Measurements from ENCODE around the gene NAT16.

Gene NAT16

DNA sequence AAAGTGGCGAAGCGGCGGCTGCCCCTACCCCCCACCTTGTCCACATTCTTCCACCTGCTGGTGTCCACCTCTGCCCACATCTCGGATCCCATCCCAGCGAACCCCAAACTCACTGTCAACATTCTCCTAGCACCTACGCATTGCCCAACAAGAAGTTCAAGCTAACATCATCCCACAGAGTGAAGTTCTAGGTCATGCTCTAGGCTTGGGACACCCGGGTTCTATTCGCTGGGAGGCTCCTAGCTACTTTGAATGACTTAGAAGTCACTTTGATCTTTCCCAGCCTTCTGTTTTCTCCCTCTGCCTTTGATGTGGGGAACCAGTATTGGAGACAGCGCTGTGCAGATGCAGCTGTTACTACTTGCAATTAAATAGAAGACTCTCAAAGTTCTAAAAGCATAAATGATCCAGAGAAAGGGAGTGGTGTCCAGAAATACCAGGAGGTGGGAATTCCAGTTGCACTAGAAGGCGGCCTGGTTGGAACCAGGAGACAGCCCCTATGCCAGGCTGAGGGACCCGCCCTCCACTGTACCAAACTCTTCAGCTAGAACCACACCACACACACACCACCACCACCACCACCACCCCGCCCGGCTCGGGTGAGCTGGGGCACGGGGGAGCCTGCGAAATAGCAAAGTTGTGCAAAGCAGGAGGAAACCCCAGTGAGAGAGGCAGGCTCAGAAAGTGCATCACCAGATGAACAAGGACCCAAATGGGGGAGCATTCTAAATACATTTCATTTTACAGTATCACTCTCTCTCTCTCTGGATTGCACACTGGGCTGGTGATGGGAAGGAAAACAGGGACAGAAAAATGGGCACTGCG lies 9.3 kb downstream of the NAT16 start:
- no peak for DNase-seq

DNA sequence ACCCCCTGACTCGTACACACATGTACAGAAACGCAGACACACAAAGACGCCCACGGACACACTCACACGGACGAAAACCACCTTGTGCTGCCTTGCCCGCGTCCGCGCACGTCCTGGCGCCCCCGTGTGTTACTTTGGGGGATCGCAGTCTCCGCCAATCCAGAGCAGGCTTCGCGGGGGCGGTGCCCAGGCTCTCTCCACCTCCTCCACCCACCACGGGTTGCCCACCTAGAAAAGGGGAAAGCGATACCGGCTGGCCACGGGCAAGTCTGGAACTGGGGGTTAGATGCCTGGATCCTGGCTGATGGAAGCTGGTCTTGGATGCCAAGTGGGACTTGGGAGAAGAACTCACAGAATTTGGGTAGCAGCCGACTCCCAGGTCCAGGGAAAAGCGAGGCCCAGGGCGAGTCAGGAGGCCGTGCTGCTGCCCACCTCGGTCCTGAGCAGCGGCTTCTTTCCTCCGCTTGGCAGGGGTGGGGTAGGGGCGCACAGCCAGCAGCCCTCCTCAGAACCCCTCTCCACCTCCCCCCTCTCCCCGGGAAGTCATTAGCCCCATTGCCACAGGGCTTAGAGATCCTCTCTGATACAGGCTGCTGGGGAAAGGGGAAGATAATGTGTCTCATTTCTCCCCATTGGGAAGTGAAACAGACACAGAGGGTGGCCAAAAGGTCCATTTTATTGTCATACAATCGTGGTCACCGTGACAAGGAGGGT lies 10.1 kb downstream of the NAT16 start:
- peak; percentile 85 for DNase-seq

DNA sequence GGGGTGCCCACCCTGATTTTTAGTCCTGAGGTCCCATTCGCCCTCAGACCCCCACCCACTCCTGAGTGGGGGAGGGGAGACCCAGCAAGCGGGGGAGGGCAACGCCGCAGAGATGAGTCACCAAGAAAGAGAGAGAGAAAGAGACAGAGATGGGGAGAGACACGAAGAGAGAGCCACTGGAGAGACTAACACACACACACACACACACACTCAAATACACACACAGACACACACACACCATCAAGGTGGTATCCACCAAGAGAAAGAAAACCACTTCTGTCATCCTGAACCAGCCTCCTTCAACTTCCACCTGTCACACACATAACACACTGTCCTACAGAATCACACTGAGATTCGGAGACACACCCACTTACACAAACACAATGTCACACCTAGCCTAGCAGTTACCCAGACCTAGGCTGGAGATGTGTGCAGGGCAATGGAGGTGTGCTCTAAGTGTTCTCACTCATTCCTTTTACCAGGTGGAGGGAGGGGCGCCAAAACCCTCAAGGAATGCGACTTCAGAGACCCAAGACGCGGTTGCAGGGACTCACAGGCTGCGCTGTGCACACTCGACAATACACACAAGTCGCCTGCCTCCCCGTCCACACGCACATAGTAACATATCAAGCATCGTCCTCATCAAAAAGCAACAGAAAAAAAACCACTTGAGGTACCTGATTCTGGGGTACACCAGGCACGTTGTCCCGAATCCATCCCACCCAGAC lies 10.8 kb downstream of the NAT16 start:
- DNase-seq = no peak

DNA sequence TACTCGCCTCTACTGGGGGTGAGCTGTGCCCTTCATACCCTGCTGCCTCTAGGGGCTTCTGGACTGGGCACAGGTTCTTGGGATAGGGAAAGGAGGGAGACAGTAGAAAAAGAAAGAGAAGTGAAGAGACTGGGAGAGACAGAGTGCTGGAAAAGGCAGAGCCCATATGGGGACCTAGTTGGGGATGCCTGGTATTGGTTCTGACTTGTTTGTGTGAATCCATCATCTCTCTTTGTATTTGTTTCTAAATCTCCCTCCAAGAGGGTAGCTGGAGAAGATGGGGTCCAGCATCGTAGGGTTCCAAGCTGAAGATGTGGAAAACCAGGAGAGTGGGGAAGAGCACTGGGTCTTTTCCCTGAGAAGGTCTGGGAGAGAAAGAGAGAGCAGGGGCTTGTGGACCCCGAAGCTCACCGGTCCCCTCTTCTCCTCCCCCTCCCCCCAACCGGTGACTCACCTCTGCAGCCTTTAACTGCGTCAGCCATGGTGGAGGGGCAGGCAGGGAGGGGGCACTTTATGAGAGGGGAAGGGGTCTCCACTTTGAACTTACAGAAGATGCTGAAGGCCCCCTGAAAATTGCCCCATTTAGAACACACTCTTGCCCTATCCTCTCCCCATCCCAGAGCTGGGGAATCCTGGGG lies 11.6 kb downstream of the NAT16 start:
- no peak for DNase-seq

DNA sequence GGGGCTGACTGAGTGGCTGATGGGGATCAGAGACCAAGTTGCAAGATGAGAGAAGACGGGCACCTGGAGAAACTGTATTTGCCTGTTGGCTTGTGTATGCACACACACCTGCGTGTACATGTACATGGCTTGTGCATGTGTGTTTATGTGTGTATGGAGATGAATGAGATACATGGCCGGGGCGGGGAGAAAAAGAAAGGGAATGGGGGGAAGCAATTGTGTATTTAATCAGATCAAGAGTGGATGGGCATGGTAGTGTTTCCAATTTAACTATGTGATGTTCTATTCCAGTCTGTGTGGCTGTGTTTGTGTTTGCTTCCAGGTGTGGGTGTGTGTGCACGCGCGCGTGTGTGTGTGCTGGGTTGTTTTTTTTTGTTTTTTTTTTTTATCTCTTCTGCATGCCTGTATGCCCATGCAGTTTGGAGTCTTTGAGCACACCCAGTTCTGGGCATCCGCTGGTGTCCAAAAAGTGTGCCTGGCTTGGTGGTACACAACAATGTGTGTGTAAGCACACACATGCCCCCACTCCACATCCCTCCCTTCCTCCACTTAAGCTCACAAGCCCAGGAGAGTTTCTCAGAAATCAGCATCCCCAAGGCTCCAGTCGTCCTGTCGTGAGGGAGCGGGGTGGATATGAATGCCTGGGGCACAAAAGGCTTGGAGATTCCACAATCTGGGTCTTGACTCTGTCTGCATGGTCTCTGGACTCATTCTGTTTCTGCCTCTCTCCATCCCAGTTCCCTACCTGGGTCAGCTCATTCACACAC lies 12.3 kb downstream of the NAT16 start:
- peak; percentile 72 for DNase-seq

- peak; percentile 92 for DNase-seq
Measured at GRCh38 chr7:101166909-101167644, 13.0 kb downstream of the NAT16 start.

GRCh38 chr7:101166648-101166908 lies 13.5 kb downstream of the NAT16 start:
- DNase-seq = no peak

DNA sequence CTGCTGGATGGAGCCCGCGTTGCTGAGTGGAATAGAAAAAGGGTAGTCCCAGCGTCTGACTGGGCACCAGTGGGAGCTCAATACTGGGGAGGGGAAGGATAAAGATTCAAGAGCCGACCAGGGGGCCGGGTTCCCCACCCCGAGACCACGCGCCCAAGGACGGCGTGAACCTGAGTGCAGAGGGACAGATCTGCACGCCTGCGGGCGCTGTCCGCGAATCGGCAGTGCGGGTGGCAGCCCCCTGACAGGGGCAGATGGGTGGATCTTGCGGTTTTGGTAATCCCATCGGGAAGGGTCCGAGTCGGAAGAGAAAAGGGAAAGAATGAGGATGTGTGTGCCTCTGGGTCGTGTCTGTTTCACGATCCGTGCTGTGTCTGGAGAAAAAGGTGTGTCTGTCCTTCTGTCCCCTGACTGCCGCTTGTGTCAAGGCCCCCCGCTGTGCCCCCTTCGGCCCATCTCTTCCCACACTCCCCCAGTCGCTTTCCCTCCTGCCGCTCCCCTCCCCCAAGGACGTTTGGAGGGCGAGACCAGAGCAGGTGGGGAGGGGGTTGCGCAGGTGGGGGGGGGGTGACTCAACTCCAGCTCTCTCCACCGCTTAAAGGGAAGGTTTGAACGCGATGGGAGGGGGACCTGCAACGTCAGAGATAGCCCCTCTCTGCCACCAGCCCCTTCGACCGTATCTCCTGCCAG lies 14.0 kb downstream of the NAT16 start:
- peak; percentile 76 for DNase-seq

DNA sequence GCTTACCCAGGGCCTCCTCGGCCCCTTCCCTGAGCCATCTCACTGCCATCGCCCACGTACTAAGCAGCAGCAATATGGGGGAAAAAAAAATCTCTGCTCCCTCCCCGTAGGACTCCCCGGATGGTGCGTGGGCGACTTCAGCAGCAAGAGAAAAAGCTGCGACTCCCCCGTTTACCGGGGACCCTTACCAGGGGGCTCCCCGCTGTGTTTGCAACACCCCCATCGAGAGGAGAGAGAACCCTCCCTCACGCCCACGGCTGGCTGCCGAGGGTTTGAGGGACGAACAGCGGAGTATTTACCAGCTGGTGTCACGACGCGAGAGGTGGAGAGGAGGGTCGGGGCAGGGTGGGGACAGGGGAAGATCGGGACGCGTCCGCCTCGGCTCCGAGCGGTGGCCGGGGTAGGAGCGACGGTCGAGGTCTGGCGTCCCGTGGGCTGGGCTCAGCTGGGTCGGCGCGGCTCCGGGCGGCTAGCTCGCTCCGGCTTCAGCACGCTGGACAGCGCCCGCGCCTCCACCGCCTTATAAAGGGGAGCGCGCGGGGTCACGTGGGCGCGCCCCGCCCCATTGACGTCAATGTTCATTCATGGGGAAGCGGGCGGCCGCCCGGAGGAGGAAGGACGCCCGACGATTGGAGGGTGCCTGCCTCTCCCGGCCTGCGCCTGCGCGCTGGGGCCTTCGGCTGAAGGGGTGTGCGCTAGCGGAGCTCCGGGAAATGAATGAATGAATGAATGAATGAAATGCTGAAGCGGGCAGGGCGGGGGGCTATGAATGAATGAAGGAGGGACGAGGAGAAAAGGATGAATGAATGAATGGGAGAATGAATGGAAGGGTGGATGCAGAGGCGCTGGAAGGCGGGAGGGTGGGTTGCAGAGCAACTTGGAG lies 14.8 kb downstream of the NAT16 start, which contains the start of gene VGF:
VGF (minus strand) TSS at position 495 of the 883 bp plus-strand sequence. CDS start 726 bp downstream, outside the sequence.
- DNase-seq = peak; percentile 97

GRCh38 chr7:101164071-101164840 lies 15.8 kb downstream of the NAT16 start:
- DNase-seq = peak; percentile 91

- peak; percentile 83 for DNase-seq
Measured at GRCh38 chr7:101163279-101164070, 16.6 kb downstream of the NAT16 start.

DNA sequence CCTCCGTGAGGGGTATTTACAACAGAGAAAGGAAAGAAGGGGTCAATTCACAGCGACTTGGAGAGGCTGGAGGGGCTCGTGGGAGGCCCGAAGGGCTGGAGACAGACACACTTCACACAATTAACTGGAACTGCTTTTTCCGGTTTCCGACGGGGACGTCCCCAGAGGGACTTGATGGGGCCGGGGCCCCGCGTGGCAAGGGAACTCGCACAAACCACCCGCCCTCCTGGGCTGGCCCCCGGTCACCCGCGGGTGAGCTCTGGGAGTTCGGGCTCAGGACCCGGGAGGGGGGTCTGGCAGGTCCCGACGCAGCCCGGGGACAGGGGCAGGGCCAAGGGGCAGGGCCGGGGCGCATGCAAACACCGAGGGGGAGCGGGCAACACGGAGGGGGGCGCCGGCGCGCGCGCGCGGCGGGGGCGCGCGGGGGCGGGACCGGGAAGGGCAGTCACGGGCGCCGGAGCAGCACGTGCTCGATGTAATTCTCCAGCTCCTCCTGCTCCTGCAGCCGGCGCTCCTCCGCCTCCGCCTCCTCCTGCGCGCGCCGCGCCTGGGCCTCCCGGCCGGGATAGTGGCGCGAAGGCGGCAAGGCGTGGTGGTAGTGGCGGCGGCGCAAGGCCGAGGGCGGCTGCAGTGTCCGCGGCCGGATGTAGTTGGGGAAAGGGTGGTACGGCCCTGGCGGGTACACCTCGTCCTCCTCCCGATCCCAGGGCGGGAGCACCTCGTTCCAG lies 17.4 kb downstream of the NAT16 start:
- peak; percentile 90 for DNase-seq

- DNase-seq = peak; percentile 90
Measured at GRCh38 chr7:101161692-101162471, 18.2 kb downstream of the NAT16 start.

DNA sequence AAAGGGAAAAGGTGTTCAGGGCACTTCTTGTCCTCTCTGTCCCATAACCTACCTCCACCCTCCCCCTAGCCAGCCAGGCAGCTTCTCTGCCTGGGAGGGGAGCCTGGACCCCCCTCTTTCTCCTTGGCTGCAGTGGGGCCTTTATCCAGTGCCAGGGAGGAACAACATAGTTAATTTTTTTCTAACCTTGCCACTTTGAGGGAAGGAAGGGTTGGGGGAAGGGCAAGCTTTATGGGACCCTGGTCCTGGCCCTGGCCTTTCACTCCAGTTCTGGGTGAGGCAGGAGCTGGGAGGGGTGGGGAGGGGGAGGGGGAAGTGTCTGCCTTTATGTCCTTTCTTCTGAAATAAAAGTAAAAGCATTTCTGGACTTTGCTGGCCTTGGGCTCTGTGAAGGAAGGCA lies 19.2 kb downstream of the NAT16 start:
- DNase-seq = no peak

- DNase-seq = peak; percentile 92
Measured at GRCh38 chr7:101159696-101160674, 20.1 kb downstream of the NAT16 start.

Measured in islet precursor cell (in vitro differentiated cells).